ENCODE measurements around the gene PI4KB. TPM values are rescaled to one million over a fixed set of nuclear protein-coding genes. Genes with fewer than 3 reads are reported as not detected.
A peak's percentile ranks its signal among the peaks of the same experiment; 100 is the strongest.

PI4KB gene
- total RNA-seq, 1 donor from 2014 or later: 26.4 TPM

DNA sequence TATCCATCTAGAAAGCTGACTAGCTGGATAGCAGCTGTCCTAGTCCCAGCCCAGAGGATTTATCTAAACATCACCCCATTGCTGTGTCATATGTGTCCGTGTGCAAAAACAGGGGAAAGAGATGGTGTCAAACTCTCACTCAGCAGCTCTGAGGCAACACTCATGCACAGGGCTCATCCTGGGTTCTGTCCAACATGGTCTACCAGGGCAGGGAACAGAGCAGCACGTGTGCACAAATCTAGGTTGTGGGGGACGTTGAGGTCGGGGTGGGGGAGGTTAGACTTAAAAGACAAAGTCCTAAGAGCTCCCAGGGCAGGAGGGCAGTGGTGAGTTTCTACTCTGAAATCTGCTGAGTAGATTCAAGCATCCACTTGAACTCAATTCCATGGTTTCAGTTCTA, 16.2 kb downstream of the PI4KB start:
- DNase-seq: no peak

DNA sequence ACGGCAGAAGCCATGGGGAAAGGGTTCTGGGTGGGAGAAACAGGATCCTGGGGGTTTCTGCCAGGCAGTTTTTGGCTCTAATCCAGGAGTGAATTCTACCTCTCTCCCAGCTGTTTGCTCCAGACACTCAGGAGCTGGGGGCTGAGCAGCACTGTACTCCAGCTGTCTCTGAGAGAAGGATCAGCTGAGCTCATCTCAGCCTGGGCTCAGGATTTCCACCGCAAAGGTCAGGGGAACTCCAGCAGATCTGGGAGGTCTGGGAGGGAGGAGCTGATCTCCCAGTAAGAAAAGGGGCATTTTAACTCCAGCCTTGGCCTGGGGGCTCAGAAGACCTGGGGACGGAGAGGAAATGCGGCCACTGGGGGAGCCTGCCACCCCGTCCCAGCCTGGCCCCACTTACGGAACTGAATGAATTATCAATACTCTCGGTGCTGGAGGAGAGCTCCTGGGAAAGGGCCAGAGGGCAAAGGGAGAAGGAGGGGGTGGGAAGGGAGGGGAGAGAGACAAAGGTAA, 17.3 kb downstream of the PI4KB start:
- DNase-seq: no peak

DNA sequence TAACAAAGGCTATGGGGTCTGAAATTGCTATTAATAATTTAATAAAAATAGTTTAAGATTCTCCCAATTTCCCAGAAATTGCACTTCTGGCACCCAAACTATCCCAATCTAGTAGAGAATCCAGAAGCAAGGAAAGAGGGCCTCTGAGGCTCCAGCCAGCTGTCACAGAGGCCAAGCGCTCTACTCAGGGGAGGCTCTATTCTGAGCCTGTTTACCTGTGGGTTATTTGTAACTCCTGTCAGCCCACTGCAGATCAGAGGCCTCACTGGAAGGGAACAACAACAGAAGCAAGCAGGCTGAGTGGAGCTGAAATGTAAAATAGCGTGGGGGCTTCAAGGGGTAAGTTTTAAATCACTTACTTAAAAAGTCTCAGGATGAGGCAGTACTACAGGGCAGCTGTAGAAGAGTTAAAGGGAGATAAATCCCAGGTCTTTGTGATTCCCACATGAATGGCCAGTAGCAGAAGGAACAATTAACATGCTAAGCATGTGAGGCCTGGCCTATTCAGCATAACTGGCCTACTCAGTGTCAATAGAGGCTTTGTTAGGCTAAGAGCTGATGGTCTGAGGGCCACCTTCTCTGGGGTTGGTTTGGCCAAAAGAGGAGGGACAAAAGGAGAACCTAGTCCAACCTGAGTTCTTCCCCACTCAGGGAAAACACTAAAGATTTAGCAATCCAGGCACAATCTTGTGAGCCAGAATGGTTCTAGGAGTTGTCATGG, 32.3 kb downstream of the PI4KB start:
- peak; percentile 29 for DNase-seq

DNA sequence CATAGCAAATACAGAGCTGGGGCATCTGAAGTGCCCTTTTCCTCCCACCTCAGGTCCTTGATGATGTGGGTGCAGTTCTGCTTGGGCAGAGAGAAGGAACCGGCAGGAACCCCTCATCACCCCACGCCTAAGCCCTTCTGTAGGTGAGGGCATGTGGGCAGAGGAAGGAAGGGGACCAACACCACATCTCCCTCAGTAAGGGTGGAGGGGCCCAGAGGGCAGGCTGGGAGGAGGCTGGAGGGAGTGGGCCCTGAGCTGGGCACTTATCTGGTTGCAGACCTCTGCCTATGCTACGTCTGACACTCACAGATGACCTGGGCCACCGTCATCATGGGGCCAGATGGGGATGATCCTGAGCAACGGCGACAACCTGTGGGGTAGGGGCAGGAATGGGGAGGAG, 34.1 kb downstream of the PI4KB start:
- DNase-seq: no peak

DNA sequence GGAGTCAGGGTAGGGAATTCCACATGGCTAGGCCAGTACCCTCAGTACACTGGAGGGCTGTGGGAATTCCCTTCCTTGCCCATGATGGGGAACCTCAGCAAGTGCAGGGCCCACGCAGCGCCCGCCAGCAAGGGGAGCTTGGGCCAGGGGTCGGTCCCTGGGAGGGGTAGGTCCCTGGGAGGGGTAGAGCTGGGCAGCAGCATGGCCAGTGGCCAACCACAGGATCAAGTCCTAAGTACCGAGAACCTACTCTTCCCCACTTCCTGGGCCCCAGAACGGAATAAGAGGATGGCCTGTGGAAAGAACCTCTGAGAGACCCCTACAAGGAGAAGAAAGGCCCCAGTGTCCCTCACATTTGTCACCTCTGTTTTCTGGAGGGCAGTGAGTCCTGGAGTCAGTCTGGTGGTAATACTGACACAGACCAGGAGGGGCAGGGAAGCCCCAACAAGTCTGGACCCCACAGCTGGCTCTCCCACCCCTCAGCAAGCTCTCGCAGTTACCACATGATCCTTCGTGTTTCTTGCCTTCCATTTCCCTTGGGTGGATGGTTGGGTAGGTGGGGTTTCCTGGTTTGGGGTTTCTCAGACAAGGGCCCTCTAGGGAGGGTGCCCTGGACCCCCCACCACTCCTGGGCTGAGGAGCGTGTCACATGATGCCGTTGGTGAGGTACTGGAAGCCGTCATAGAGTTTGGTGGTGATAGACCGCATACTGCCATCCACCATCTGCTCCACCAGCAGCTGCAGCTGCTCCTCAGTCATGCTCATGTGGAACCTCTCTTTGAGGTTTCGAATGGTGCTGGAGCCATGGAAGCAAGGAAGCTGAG, 34.8 kb downstream of the PI4KB start:
- no peak for DNase-seq

DNA sequence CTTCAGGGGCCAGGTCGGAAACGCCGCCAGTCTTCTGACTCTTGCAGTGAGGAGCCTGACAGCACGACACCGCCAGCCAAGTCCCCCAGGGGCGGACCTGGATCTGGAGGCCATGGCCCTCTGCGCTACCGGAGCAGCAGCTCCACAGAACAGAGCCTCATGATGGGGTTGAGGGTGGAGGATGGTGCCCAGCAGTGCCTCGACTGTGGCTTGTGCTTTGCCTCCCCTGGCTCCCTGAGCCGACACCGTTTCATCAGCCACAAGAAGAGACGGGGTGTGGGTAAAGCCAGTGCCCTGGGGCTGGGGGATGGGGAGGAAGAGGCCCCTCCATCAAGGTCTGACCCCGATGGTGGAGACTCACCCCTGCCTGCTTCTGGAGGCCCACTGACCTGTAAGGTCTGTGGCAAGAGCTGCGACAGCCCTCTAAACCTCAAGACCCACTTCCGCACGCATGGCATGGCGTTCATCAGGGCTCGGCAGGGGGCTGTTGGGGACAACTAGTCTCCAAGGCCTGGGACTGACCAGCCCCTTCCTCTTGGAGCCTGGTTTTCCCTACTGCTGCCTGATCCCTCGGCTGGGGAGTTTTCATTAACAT, 36.4 kb downstream of the PI4KB start:
- DNase-seq: no peak

DNA sequence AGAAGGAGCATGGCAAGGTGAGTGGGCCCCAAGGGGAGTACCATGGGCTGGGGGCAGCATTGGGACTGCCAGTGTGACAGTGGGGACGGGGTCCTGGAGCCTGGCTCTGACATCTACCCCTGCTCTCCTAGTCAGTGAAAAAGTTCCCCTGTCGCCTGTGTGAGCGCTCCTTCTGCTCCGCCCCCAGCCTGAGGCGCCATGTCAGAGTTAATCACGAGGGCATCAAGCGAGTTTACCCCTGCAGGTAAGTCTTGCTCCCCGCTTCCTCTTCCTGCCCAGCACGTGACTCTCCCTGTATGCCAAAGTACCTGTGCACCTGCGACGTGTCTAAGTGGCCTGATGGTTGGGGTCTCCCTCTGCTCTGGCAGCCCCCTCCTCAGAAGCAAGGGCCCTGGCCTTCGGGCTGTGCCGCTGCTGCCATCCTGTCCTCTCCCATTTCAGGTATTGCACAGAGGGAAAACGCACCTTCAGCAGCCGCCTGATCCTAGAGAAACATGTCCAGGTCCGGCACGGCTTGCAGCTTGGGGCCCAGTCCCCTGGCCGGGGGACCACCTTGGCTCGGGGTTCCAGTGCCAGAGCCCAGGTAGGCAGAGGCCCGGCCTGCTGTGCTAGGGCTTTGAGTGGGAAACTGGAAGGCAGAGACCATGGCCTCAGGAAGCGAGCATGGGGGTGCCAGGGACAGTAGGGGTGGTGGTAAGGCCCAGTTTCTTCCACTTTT, 37.1 kb downstream of the PI4KB start:
- DNase-seq: no peak

DNA sequence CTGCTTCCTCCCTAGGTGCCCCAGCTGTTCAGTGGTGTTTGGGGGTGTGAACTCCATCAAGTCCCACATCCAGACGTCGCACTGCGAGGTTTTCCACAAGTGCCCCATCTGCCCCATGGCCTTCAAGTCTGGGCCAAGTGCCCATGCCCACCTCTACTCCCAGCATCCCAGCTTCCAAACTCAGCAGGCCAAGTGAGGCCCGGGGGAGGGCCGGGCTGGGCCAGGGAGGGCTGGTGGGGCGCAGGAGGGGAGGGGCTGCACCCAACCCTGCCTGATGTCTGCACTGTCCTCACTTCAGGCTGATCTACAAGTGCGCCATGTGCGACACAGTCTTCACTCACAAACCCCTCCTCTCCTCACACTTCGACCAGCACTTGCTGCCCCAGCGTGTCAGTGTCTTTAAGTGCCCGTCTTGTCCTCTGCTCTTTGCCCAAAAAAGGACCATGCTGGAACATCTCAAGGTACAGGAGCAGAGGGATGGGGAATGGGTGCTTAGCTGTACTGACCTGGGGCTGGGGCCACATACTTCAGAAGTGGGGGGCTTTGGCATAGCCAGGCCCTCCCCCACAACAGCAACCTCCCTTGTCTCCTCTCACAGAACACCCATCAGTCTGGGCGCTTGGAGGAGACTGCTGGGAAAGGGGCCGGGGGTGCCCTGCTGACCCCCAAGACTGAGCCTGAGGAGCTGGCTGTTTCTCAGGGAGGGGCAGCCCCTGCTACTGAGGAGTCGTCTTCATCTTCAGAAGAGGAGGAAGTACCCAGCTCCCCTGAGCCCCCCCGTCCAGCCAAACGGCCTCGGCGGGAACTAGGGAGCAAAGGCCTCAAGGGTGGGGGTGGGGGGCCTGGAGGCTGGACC, 37.9 kb downstream of the PI4KB start:
- no peak for DNase-seq

DNA sequence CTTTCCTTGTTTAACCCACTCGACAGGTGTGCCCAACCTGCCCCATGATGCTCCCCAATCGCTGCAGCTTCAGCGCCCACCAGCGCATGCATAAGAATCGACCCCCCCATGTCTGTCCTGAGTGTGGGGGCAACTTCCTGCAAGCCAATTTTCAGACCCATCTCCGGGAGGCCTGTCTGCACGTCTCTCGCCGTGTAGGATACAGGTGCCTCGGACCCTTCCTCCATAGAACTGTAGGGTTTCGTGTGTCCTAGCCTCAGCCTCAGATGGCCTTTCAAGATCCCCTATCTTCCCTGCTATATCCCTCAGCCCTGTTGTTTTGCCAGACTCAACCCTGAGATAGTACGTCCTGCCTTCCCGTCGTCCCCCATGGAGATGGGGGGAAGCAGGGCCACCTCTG, 38.7 kb downstream of the PI4KB start:
- DNase-seq: no peak

DNA sequence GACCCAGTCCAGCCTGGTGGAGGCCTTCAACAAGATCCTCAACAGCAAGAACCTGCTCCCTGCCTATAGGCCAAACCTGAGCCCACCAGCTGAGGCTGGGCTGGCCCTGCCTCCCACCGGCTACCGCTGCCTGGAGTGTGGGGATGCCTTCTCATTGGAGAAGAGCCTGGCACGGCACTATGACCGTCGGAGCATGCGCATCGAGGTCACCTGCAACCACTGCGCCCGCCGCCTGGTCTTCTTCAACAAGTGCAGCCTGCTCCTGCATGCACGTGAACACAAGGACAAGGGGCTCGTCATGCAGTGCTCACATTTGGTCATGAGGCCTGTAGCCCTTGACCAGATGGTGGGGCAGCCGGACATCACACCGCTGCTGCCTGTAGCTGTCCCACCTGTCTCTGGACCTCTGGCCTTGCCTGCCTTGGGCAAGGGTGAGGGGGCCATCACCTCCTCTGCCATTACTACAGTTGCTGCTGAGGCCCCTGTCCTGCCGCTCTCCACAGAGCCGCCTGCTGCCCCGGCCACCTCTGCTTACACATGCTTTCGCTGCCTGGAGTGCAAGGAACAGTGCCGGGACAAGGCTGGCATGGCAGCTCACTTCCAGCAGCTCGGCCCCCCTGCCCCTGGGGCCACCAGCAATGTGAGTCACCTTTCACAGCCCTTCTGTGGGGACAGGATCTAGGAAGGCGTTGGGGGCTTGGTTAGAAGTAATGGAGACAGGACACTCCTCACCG, 39.3 kb downstream of the PI4KB start:
- DNase-seq: no peak

DNA sequence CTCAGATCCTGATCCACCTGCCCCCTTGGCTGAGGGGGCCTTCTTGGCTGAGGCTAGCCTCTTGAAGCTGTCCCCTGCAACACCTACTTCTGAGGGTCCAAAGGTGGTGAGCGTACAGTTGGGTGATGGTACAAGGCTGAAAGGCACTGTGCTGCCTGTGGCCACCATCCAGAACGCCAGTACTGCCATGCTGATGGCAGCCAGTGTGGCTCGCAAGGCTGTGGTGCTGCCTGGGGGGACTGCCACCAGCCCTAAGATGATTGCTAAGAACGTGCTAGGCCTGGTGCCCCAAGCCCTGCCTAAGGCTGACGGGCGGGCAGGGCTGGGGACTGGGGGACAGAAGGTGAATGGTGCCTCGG, 39.9 kb downstream of the PI4KB start:
- no peak for DNase-seq

DNA sequence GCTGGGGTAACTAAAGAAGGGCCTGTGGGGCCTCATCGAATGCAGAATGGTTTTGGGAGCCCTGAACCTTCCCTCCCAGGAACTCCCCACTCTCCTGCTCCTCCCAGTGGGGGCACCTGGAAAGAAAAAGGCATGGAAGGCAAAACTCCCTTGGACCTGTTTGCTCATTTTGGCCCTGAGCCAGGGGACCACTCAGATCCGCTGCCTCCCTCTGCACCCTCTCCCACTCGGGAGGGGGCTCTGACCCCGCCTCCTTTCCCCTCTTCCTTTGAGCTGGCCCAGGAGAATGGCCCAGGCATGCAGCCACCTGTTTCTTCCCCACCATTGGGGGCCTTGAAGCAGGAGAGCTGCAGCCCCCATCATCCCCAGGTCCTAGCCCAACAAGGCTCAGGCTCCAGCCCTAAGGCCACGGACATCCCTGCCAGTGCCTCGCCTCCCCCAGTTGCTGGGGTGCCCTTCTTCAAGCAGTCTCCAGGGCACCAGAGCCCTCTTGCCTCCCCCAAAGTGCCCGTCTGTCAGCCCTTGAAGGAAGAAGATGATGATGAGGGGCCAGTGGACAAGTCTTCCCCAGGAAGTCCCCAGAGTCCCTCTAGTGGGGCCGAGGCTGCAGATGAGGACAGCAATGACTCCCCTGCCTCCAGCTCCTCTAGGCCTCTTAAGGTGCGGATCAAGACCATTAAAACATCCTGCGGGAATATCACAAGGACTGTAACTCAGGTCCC, 40.4 kb downstream of the PI4KB start:
- DNase-seq: no peak

DNA sequence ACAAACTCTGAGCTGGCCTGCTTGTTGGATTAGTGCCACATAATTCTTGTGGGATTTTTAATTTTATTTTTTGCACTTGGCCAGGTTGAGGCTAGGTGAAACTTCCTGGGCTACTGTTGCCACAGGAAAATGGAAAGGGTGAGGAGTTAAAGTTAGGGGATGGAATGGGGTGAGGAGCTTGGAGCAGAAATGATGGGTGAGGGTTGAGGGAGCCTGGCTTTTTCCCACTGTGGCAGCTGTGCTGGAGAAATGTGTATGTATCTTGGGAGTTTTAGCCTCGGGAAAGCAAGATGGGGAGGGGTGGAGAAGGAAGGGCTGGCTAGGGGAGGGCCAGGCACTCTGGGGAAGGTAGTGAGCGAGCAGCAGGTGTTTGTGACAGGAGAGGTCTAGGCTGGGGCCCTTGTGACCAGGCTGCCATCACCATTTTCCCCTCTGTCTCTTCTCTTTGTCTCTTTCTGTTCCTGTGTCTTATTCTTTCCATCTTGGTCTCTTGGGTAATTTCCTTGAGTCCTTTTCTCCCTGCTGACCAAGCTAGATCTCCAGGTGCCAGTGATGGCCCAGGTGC, 43.1 kb downstream of the PI4KB start:
- no peak for DNase-seq

DNA sequence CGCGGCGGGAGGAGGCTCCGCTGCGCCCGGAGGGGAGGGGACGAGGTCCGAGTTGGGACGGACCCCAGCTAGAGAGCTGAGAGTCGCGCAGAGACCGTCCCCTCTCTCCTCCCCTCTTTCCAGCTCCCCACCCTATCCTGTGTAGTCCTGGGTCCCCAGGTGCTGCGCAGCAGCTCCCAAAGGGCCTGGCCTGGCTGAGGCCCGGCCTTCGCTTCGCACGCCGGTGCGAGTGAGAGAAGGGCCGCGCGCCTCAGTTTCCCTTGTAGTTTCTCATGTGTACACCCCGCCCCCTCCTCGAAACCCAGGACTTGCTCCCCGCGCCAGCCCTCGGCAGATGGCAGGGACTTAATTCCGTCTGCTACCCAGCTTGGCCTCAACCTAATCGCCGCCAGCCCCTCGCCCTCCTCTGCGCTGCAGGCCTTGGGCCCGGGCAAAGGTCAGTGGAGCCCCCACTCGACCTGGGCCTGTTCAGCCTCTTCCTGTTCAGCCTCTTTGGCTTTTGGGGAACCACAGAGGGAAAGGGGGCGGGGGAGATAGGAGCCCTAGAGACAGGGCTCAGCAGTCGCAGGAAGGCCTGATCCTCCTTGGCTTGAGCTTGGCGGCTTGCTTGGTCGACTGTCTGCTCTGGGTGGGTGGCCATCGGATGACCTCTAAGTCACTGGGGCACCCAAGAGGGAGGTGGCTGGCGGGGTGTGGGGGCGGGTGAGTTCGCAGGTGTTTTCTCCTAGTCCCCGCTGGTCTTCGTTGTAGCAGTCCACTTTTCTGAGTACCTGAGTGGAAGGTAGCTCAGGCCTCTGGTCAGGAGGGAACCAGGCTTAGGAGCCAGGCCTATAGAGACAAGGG, 44.1 kb downstream of the PI4KB start:
- no peak for DNase-seq

DNA sequence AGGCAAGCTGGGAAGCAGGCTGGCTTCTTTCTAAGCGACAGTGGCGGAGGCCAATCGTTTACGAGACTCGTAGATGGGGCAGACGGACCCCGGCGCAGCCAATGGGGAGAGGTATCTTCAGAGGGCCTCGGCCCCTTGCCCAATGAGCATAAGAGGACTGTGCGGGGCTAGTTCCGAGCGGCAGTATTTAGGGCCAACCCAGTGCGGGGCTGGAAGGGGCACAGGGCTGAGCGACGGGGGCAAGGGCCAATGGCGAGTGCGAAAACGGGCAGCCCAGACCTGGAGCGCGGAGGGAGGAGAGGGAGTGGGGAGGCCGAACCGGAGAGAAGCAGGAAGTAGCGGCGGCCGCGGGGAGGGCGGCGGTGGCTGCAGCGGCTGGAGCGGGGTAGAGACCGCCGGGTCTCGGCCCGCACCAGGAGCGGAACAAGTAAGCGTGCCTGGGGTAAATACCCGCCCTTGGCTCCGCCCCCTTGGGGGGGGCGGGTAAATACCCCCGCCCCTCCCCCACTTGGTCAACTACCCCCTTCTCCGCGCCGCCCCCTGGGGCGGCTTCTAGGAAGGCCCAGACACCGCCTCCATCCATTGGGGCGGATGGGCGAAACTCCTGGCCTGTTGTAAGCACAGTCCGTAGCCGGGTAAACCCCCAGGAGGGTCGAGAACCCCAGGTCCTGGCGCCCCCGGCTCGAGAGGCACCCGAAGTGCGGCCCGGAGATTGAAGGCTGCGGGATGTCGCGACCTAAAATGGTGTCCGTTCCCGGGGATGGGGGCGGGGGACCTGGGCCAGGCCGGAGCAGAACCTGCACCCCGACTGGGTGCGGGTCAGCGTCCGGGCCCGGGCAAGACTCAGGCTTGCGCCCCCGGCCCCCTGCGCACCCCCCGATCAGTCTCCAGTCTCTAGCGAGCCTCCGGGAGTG, 45.0 kb downstream of the PI4KB start, which contains the start of gene ZNF687:
Gene ZNF687 (plus strand): TSS at position 331 of the 914 bp plus-strand sequence. CDS start 3,993 bp downstream, outside the sequence.
- peak; percentile 100 for DNase-seq

DNA sequence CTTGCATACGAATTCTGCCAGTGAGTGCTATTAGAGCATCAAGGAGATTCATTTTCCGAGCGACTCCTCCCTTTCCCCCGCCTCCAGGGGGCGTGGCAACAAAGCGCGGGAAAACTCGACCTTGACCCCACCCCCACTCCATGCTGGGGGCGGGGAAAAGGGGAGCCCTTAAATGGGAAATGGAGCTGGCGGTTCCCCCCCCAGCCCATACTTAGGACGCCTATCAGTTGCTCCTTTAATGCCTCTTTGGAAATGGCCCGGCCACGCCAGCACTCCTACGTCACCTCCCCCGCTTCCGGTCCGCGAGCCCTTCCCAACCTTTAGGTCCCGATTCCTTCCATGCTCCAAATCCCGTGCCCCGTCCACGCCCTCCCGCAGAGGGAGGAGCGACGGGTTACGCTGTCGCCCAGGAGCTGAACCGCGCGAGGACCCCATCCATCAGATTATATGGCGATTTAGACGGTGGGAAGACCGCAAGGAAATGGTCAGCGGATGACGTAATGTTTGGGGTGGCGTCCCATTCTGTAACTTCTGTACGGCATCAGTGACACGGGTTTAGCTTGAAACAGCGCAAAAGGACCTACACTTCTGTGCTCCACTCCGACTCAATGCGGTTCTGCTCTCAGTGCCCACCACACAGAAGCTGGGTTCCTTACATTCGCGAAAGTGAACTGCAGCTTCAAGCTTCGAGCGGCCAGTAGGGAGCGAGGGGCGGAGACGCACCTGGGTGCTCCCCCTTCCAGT, 45.8 kb downstream of the PI4KB start:
- DNase-seq: peak; percentile 92

DNA sequence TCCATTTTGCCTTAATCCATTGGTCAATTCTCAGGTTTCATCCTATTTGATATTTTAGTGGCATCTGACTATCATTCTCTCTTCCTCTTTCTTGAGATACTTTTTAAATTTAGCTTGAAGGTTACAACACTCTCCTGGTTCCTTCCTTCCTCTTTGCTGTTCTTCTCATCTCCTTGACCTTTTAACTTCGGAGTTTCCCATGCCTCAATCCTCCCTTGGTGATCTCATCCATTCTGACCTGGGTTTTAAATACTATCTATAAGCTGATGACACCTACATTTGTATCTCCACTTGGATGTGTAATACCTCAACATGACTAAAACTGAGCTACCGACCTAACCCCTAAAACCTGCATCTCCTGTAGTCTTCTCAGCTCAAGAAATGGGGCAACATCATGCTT, 50.0 kb downstream of the PI4KB start:
- DNase-seq: no peak
